Subcutaneous abdominal adipose tissue (tissue), 5 donors: ENCODE data around the gene PAOX.
"Not testable (repeated sequence)": the region's sequence is repeated elsewhere in the genome, so short reads cannot be mapped to it uniquely, and the experiment has no call there.

Source experiments
- H3K27ac ChIP-seq: one replicate; pipeline ENCODE4 v1.7.0; 2013; ENCODE audit warnings: low read depth, mild to moderate bottlenecking, inconsistent platforms, low read length, moderate library complexity
- H3K27me3 ChIP-seq, 5 donors: one replicate each; pipeline ENCODE4 v1.7.0; 2013; ENCODE audit warnings: low read length in 5 of 5, inconsistent platforms in 1 of 5; ENCODE audit not compliant: control insufficient read depth in 5 of 5, insufficient read depth in 4 of 5
- H3K36me3 ChIP-seq, 5 donors: one replicate each; pipeline ENCODE4 v1.7.0; 2013; ENCODE audit warnings: low read length in 5 of 5; ENCODE audit not compliant: control insufficient read depth in 5 of 5, insufficient read depth in 5 of 5
- H3K4me1 ChIP-seq, 5 donors: one replicate each; pipeline ENCODE4 v1.7.0; 2013; ENCODE audit warnings: low read length in 5 of 5, mild to moderate bottlenecking in 3 of 5, moderate library complexity in 1 of 5; ENCODE audit not compliant: control insufficient read depth in 5 of 5, insufficient read depth in 5 of 5
- H3K4me3 ChIP-seq, 5 donors: one replicate each; pipeline ENCODE4 v1.7.0; 2013; ENCODE audit warnings: low read length in 5 of 5, low read depth in 1 of 5
- H3K9ac ChIP-seq, 5 donors: one replicate each; pipeline ENCODE4 v1.7.0; 2013; ENCODE audit warnings: low read length in 5 of 5, mild to moderate bottlenecking in 4 of 5, moderate library complexity in 3 of 5
- H3K9me3 ChIP-seq, 5 donors: one replicate each; pipeline ENCODE4 v1.7.0; 2013; ENCODE audit warnings: low read length in 5 of 5; ENCODE audit not compliant: control insufficient read depth in 5 of 5
- donor health status: healthy.
- donor health status: healthy.
- donor health status: healthy.
- donor health status: healthy.
- donor health status: healthy.

Gene PAOX

GRCh38 chr10:133373174-133374090 lies 5.6 kb upstream of the PAOX start, which contains the start of gene ECHS1:
ECHS1 (minus strand) TSS chr10:133373354; CDS start chr10:133373333, 21 bp downstream.
- Histone ChIP-seq H3K9me3 (no peaks in the 10 kb centered on the region), H3K27ac (no peak within 1 kb of the TSS), H3K4me3 (peak within 1 kb of the TSS; percentile 53 to 78 (median 73)), H3K9ac (peak within 1 kb of the TSS in 4 of 5 donors; percentile 39 to 74 (median 66)), H3K4me1 (peaks cover 0 to 46% (median 29%) of the 10 kb centered on the region in 5 donors), H3K36me3 (peaks cover 0 to 28% (median 28%) of the 10 kb centered on the region in 5 donors), H3K27me3 (no peaks in the 10 kb centered on the region)

- Histone ChIP-seq H3K9ac (no peak overlapping the region), H3K27me3 (no peaks in the 10 kb centered on the region), H3K4me3 (no peak overlapping the region), H3K36me3 (peaks cover 0 to 7% (median 7%) of the 10 kb centered on the region in 5 donors), H3K9me3 (no peaks in the 10 kb centered on the region), H3K4me1 (peaks cover 0 to 52% (median 38%) of the 10 kb centered on the region in 5 donors), H3K27ac (no peak overlapping the region)
These were observed 3.5 kb upstream of the PAOX start for GRCh38 chr10:133375357-133376115.

- H3K36me3 ChIP-seq, H3K9me3 ChIP-seq, H3K9ac ChIP-seq, H3K4me3 ChIP-seq, H3K27me3 ChIP-seq, H3K27ac ChIP-seq: not testable (repeated sequence)
- peaks cover 0 to 52% (median 38%) of the 10 kb centered on the region in 5 donors for H3K4me1 ChIP-seq
These were observed 2.9 kb upstream of the PAOX start for GRCh38 chr10:133376183-133376582.

- peak overlapping the region in 1 of 5 donors; percentile 91 for H3K4me3 ChIP-seq
- peaks cover 0 to 44% (median 29%) of the 10 kb centered on the region in 5 donors for H3K4me1 ChIP-seq
- no peak overlapping the region for H3K9ac ChIP-seq
- no peaks in the 10 kb centered on the region for H3K9me3 ChIP-seq
- H3K36me3 ChIP-seq = peaks cover 0 to 6% (median 2%) of the 10 kb centered on the region in 5 donors
- H3K27me3 ChIP-seq = no peaks in the 10 kb centered on the region
- H3K27ac ChIP-seq = no peak overlapping the region
These were observed 1.8 kb upstream of the PAOX start for GRCh38 chr10:133377025-133377817.

GRCh38 chr10:133377818-133378250 lies 1.2 kb upstream of the PAOX start:
- H3K27me3 ChIP-seq = no peaks in the 10 kb centered on the region
- peaks cover 0 to 7% (median 3%) of the 10 kb centered on the region in 5 donors for H3K36me3 ChIP-seq
- H3K4me3 ChIP-seq = peak overlapping the region; percentile 59 to 97 (median 91)
- H3K4me1 ChIP-seq = peaks cover 0 to 41% (median 26%) of the 10 kb centered on the region in 5 donors
- H3K27ac ChIP-seq = no peak overlapping the region
- no peaks in the 10 kb centered on the region for H3K9me3 ChIP-seq
- H3K9ac ChIP-seq = peak overlapping the region in 4 of 5 donors; percentile 72 to 86 (median 82)

GRCh38 chr10:133378251-133379096 lies 588 bp upstream of the PAOX start:
- Histone ChIP-seq H3K27ac (no peak overlapping the region), H3K4me1 (peaks cover 0 to 41% (median 26%) of the 10 kb centered on the region in 5 donors), H3K9ac (peak overlapping the region in 4 of 5 donors; percentile 72 to 86 (median 82)), H3K9me3 (no peaks in the 10 kb centered on the region), H3K27me3 (no peaks in the 10 kb centered on the region), H3K36me3 (peaks cover 0 to 10% (median 3%) of the 10 kb centered on the region in 5 donors), H3K4me3 (peak overlapping the region; percentile 59 to 97 (median 91))

GRCh38 chr10:133379801-133380666 lies 972 bp downstream of the PAOX start:
- Histone ChIP-seq H3K4me1 (peaks cover 0 to 33% (median 19%) of the 10 kb centered on the region in 5 donors), H3K27me3 (no peaks in the 10 kb centered on the region), H3K9ac (peak overlapping the region in 4 of 5 donors; percentile 56 to 74 (median 69)), H3K27ac (no peak overlapping the region), H3K36me3 (peaks cover 0 to 19% (median 3%) of the 10 kb centered on the region in 5 donors), H3K9me3 (no peaks in the 10 kb centered on the region), H3K4me3 (peak overlapping the region in 4 of 5 donors; percentile 57 to 77 (median 70))

GRCh38 chr10:133381036-133381435 lies 2.0 kb downstream of the PAOX start:
- Histone ChIP-seq H3K9ac (no peak overlapping the region), H3K36me3 (peaks cover 0 to 19% (median 3%) of the 10 kb centered on the region in 5 donors), H3K4me1 (peaks cover 0 to 33% (median 19%) of the 10 kb centered on the region in 5 donors), H3K4me3 (no peak overlapping the region), H3K9me3 (no peaks in the 10 kb centered on the region), H3K27me3 (no peaks in the 10 kb centered on the region), H3K27ac (no peak overlapping the region)
